NCI-H128 (cell line): ENCODE measurements around the gene LPGAT1.
"Not testable (repeated sequence)": the region's sequence is repeated elsewhere in the genome, so short reads cannot be mapped to it uniquely, and the experiment has no call there.

Experiments
- DNase-seq: peaks from one replicate; lab custom pipeline; 2025; ENCODE audit not compliant: unreplicated experiment; lab: John Stamatoyannopoulos, UW

LPGAT1 gene, protein sequence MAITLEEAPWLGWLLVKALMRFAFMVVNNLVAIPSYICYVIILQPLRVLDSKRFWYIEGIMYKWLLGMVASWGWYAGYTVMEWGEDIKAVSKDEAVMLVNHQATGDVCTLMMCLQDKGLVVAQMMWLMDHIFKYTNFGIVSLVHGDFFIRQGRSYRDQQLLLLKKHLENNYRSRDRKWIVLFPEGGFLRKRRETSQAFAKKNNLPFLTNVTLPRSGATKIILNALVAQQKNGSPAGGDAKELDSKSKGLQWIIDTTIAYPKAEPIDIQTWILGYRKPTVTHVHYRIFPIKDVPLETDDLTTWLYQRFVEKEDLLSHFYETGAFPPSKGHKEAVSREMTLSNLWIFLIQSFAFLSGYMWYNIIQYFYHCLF

GRCh38 chr1:211830328-211831142 lies at the start of gene LPGAT1:
Gene LPGAT1, minus strand, starts transcription at chr1:211830763. Its CDS starts 1,467 bp downstream, at chr1:211829296.
- DNase-seq, result peak; percentile 77

GRCh38 chr1:211879475-211879874 lies 48.9 kb upstream of the LPGAT1 start:
- no peak for DNase-seq

DNA sequence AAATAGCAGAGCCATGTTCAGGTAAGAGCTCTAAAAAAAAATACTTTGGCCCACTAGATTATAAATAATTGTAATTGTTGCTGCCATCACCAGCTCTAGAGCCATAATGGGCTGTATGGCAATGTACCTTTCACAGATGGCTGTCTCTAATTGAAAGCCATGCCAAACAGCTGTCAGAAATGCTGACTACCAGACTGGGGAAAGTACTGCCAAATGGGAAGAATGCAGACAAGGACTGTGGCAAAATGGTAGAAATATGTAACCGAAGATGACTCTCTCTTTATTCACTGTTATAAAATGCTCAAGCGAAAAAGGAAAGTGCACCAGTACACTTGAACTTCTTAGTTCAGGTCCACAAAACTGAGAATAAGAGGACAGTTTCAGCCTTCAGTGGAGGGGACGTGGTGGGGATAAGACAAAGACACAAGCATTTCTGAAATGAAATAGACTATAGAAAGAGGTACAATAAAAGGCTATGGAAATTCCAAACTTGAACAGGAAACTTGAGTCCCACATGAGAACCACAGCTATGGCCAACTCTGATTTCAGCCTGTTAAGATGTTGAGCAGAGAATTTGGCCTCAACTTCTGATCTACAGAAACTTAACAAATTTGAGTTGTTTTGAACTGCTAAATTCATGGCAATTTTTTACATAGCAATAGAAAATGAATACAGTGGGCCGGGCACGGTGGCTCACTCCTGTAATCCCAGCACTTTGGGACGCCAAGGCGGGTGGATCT lies 46.5 kb upstream of the LPGAT1 start:
- no peak for DNase-seq

DNA sequence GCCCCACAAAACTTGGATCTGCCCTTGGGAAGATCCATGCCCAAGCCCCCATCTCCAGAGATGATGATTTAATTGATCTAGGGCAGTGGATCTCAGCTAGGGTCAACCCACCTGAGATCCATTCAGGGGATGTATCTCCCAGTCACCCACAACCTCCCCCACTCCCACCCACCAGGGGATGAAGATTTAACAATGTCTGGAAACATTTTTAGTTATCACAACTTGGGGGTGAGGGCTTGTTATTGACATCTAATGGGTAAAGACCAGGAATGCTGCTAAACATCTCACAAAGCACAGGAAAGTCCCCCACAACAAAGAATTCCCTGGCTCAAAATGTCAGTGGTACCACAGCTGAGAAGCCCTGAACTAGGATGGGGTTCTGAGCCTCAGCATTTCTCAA lies 45.0 kb upstream of the LPGAT1 start:
- DNase-seq, result no peak

GRCh38 chr1:211874521-211875347 lies 44.2 kb upstream of the LPGAT1 start:
- no peak for DNase-seq

DNA sequence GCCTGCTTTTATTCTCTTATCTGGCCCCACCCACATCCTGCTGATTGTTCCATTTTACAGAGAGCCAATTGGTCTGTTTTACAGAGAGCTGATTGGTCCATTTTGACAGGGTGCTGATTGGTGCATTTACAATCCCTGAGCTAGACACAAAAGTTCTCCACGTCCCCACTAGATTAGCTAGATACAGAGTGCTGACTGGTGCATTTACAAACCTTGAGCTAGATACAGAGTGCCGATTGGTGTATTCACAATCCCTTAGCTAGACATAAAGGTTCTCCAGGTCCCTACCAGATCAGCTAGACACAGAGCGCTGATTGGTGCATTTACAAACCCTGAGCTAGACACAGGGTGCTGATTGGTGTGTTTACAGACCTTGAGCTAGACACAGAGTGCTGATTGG lies 43.2 kb upstream of the LPGAT1 start:
- DNase-seq, result not testable (repeated sequence)

GRCh38 chr1:211870156-211870555 lies 39.6 kb upstream of the LPGAT1 start:
- no peak for DNase-seq

DNA sequence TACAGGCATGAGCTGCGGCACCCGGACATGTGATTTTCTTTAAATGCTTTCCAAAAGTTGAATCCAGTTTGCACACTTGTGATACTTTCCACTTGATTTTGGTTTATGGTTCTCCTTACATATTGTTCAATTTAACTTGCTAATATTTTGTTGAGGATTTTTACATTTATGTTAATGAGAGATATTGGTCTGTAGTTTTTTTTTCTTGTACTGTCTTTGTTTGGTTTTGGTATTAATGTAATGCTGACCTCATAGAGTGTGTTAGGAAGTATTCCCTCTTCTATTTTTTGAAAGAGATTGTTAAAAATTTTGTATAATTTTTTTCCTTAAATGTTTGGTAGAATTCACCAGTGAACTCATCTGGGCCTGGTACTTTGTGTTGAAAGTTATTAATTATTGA lies 34.6 kb upstream of the LPGAT1 start:
- no peak for DNase-seq

- no peak for DNase-seq
Measured at GRCh38 chr1:211859405-211859804, 28.8 kb upstream of the LPGAT1 start.

- DNase-seq, result no peak
Measured at GRCh38 chr1:211851174-211851573, 20.6 kb upstream of the LPGAT1 start.

- no peak for DNase-seq
Measured at GRCh38 chr1:211843507-211844298, 13.1 kb upstream of the LPGAT1 start.

DNA sequence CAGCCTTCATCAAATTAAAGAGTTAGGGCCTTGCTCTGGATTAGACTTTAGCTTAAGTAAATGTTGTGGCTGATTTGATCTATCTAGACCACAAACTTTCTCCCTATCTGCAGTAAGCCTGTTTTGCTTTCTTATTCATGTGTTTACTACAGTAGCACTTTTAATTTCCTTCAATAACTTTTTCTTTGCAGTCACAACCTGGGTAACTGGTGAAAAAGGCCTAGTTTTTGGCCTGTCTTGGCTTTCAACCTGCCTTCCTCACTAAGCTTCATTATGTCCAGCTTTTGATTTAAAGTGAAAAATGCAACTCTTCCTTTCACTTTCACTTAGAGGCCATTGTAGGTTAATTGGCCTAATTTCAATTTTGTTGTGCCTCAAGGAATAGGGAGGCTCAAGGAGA lies 12.5 kb upstream of the LPGAT1 start:
- DNase-seq, result no peak

DNA sequence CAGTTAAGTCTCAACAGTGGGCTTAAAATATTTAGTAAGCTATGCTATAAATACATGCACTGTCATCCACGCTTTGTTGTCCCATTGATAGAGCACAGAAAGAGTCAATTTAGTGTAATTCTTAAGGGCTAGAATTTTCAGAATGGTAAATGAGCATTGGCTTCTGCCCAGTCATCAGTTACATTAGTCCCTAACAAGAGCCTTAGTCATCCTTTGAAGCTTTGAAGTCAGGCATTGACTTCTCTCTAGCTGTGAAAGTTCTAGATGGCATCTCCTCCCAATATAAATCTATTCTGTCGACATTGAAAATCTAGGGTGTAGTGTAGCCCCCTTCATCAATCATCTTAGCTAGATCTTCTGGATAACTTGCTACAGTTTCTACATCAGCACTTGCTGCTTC lies 12.0 kb upstream of the LPGAT1 start:
- no peak for DNase-seq

DNA sequence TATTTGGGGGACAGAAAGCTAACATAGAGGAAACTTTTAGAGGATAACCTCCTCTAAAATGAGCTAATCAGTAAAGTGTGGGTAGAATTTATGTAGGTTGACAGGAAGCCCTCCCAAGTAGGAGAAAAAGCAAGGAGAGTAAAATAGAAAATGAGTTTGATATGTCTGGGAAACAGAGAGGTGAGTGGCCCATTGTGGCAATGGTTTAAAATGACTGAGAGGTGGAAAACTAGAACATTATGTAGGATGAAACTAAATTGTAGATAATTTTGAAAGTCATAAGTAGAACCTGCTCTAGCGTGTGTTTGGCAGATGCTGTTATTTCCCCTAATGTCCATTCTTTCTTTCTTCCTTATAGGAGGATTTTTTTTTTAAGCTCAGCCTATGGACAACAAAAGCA lies 8.5 kb upstream of the LPGAT1 start:
- DNase-seq, result no peak

DNA sequence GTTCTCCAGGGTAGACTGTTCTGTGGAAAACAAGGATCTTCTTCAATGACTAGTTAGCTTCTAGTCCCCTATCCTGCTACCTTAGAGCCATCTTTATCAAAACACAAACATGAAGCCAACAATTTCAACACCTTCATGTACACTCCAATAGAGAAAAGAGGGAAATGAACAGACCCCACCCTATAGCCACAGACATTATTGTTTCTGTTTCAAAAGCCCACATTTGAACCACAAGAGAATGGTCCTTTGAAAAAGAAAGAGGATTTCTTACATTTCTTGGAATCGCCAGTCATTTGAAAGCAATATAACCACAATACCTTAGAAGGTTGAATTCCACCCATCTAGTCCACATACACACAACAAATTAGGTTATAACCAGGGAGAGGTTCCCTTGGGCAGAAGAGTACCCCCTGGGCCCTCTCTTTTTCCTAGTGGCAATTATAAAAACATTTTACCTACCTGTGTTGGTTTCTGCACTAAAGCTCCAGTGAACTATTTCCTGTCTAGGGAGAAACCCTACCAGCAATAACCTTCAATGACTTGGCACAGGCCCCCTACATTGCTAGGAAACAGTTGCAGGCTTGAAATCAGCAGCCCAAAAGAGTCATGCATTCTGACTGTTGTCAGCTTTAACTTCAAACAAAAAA lies 2.7 kb upstream of the LPGAT1 start:
- DNase-seq, result no peak

- no peak for DNase-seq
Measured at GRCh38 chr1:211832661-211833060, 2.1 kb upstream of the LPGAT1 start.

- DNase-seq, result no peak
Measured at GRCh38 chr1:211831558-211832323, 1.2 kb upstream of the LPGAT1 start.

- DNase-seq, result no peak
Measured at GRCh38 chr1:211830055-211830327, 572 bp downstream of the LPGAT1 start.
